KMS-11 (cell line): ENCODE measurements around the gene SWT1.

Experiments used
- H2AFZ ChIP-seq: fragments of 200-600 bp; sonication (generic); 2 replicates; pipeline ENCODE4 v1.6.1; 2016; ENCODE audit warnings: antibody characterized with exemption, mixed run types, low read depth
- H3K27ac ChIP-seq: fragments of 200-600 bp; sonication (generic); 2 replicates; pipeline ENCODE4 v1.6.1; 2016; ENCODE audit warnings: mild to moderate bottlenecking, mixed run types
- H3K27me3 ChIP-seq: fragments of 200-600 bp; sonication (generic); 2 replicates; pipeline ENCODE4 v1.6.1; 2017; ENCODE audit warnings: mild to moderate bottlenecking, low read depth, mixed run types, moderate library complexity; ENCODE audit not compliant: insufficient read depth
- H3K36me3 ChIP-seq: fragments of 200-600 bp; sonication (generic); 2 replicates; pipeline ENCODE4 v1.6.1; 2017; ENCODE audit warnings: mild to moderate bottlenecking, mixed run types; ENCODE audit not compliant: insufficient read depth
- H3K4me1 ChIP-seq: fragments of 200-600 bp; sonication (generic); 2 replicates; pipeline ENCODE4 v1.6.1; 2016; ENCODE audit warnings: mild to moderate bottlenecking, low read depth, mixed run types; ENCODE audit not compliant: poor library complexity, severe bottlenecking
- H3K4me2 ChIP-seq: fragments of 200-600 bp; sonication (generic); 2 replicates; pipeline ENCODE4 v1.7.0; 2016; ENCODE audit warnings: mild to moderate bottlenecking, mixed run types
- H3K4me3 ChIP-seq: fragments of 200-600 bp; sonication (generic); IDR thresholded peaks from 2 replicates; pipeline ENCODE4 v1.6.1; 2017; ENCODE audit warnings: low read depth, low read length, mixed read lengths; ENCODE audit not compliant: insufficient read depth
- H3K79me2 ChIP-seq: fragments of 200-600 bp; sonication (generic); 2 replicates; pipeline ENCODE4 v1.6.1; 2016; ENCODE audit warnings: low read depth, mixed run types; ENCODE audit not compliant: insufficient read depth
- H3K9ac ChIP-seq: fragments of 200-600 bp; sonication (generic); 2 replicates; pipeline ENCODE4 v1.6.1; 2016; ENCODE audit warnings: mild to moderate bottlenecking, mixed run types
- H4K20me1 ChIP-seq: fragments of 200-600 bp; sonication (generic); 2 replicates; pipeline ENCODE4 v1.6.1; 2016; ENCODE audit warnings: mild to moderate bottlenecking, mixed run types; ENCODE audit not compliant: insufficient read depth
- TF ChIP-seq, protein P1 (sequence below): fragments of 200-600 bp; sonication (generic); conservative IDR thresholded peaks from 2 replicates; pipeline ENCODE4 v1.6.1; 2017; ENCODE audit warnings: low read depth, mild to moderate bottlenecking, antibody characterized with exemption, low read length, moderate library complexity, mixed read lengths

Gene SWT1, protein sequence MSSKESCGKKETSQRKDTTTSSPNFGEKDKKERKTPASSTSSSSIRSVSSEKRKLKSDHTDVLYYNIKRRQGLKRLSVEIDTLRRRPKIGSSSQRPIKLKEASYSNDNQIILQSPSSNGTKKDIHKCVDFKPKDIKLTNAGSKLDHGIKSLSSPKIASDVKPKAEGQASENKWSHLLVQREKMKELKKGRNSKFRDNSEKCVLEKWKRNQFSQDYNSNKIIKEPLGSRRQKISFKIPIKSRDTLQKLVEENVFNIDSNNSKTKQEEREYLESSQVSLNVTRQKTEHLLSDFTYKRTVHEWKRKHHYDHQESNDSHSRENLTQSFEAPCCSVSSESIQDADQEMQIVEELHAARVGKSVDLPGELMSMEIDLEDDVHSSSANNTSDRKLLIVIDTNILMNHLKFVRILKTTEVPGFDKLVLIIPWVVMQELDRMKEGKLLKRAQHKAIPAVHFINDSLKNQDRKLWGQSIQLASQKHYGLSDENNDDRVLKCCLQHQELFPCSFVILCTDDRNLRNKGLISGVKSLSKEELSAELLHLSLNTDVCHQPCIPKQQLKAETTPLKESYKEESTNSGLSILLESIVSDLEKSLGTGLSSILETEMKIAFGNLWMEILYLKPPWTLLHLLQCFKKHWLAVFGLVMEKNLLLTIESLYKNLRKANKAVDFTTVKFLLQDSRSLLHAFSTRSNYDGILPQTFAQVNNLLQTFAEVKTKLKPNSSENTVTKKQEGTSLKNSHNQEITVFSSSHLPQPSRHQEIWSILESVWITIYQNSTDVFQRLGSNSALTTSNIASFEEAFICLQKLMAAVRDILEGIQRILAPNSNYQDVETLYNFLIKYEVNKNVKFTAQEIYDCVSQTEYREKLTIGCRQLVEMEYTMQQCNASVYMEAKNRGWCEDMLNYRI

DNA sequence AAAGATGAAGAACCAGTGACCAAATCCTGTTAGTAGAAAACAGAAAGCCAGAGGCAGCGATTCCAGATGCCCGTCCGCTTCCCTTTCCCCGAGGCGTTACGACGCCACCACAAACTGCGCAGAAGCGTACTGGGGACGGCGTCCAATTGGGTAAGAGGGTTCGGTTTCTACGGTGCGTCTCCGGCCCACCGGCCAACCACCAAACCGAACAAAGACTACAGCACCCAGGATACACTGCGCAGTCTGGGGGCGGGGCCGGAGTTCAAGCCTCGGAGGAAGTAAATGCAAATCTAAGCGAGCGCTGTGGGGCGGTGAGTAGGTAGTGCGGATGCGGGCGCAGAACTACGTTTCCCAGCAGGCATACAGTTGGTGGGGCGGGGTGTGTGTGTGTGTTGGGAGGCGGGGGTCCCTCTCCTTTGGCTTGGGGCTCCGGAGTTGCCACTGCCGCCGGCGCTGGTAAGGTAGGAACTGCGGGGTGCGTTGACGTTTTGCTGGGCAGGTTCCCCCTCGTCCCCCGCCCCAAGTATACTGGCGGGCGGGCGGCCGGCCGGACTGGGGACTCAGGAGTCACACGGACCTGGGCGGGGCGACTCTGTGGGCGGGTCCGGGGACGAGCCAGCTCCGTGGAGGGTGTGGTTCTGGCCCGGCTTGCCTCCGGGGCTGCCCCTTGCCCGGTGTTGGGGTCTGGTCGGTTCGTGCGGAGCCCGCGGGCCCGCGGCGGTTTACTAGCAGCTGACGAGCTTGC is at the start of gene SWT1, which contains the start of gene TRMT1L:
TSS of gene SWT1 (plus strand) at position 314 of the 745 bp plus-strand sequence. CDS start 3,675 bp downstream, outside the sequence.
TSS of gene TRMT1L (minus strand) at position 100 of the 745 bp plus-strand sequence. CDS start 241 bp downstream, outside the sequence.
- H2AFZ ChIP-seq: peak within 1 kb of the TSS; percentile 91
- H4K20me1 ChIP-seq: no peaks in the 10 kb centered on the region
- TF ChIP-seq, protein P1, sequence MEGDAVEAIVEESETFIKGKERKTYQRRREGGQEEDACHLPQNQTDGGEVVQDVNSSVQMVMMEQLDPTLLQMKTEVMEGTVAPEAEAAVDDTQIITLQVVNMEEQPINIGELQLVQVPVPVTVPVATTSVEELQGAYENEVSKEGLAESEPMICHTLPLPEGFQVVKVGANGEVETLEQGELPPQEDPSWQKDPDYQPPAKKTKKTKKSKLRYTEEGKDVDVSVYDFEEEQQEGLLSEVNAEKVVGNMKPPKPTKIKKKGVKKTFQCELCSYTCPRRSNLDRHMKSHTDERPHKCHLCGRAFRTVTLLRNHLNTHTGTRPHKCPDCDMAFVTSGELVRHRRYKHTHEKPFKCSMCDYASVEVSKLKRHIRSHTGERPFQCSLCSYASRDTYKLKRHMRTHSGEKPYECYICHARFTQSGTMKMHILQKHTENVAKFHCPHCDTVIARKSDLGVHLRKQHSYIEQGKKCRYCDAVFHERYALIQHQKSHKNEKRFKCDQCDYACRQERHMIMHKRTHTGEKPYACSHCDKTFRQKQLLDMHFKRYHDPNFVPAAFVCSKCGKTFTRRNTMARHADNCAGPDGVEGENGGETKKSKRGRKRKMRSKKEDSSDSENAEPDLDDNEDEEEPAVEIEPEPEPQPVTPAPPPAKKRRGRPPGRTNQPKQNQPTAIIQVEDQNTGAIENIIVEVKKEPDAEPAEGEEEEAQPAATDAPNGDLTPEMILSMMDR: no peak

GRCh38 chr1:185108321-185108720 is 48.6 kb upstream of the SWT1 start:
- H3K4me2 ChIP-seq: no peak overlapping the region
- H4K20me1 ChIP-seq: no peaks in the 10 kb centered on the region
- H2AFZ ChIP-seq: no peak overlapping the region
- H3K4me3 ChIP-seq: no peak overlapping the region
- H3K36me3 ChIP-seq: no peaks in the 10 kb centered on the region
- H3K4me1 ChIP-seq: peaks cover 8% of the 10 kb centered on the region
- no peak overlapping the region for H3K27ac ChIP-seq
- H3K27me3 ChIP-seq: no peaks in the 10 kb centered on the region
- H3K79me2 ChIP-seq: no peaks in the 10 kb centered on the region
- no peak overlapping the region for H3K9ac ChIP-seq
- TF ChIP-seq, protein P1: no peak

More for the DNA sequence above, at the start of gene SWT1, which contains the start of gene TRMT1L:
- Histone ChIP-seq H3K27me3 (no peaks in the 10 kb centered on the region), H3K4me2 (peak within 1 kb of the TSS; percentile 84), H3K27ac (peak within 1 kb of the TSS; percentile 81), H3K79me2 (no peaks in the 10 kb centered on the region), H3K36me3 (no peaks in the 10 kb centered on the region), H3K4me3 (peak within 1 kb of the TSS; percentile 99), H3K4me1 (peaks cover 57% of the 10 kb centered on the region), H3K9ac (peak within 1 kb of the TSS; percentile 90)

DNA sequence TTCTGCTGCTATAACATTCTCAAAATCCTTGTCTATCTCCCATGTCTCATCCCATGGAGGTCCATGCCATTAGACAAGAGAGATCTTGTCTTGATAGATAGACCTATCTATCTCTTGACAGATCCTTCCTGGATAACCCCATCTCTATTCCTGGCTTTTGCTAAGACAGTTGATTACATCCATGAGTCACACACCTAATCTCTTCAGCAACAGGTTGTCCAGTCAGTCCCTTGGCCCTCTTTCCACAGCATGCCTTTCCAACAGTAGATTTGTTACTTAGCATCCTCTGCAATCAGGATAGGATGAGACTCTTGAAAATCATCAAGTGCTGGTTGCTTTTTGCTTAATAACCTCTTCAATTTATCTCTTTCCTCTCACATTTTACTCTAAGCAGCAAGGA is 46.8 kb upstream of the SWT1 start:
- H3K4me2 ChIP-seq: no peak overlapping the region
- TF ChIP-seq, protein P1: no peak
- H3K9ac ChIP-seq: no peak overlapping the region
- no peak overlapping the region for H3K27ac ChIP-seq
- H3K36me3 ChIP-seq: no peaks in the 10 kb centered on the region
- H4K20me1 ChIP-seq: no peaks in the 10 kb centered on the region
- H3K4me1 ChIP-seq: peaks cover 8% of the 10 kb centered on the region
- no peak overlapping the region for H3K4me3 ChIP-seq
- no peak overlapping the region for H2AFZ ChIP-seq
- H3K27me3 ChIP-seq: no peaks in the 10 kb centered on the region
- H3K79me2 ChIP-seq: no peaks in the 10 kb centered on the region

DNA sequence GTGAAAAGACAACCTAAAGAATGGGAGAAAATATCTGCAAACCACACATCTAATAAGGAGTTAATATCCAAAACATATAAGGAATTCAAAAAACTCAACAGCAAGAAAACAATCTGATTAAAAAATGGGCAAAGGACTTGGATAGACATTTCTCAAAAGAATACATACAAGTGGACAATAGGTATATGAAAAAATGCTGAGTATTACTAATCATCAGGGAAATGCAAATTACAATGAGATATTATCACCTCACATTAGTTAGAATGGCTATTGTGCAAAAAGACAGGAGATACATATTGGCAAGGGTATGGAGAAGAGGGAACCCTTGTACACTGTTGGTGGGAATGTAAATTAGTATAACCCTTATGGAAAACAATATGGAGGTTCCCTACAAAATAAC is 45.1 kb upstream of the SWT1 start:
- Histone ChIP-seq H3K27me3 (no peaks in the 10 kb centered on the region), H3K27ac (no peak overlapping the region), H3K36me3 (no peaks in the 10 kb centered on the region), H3K4me1 (peaks cover 8% of the 10 kb centered on the region), H4K20me1 (no peaks in the 10 kb centered on the region), H3K4me3 (no peak overlapping the region), H3K4me2 (no peak overlapping the region), H3K79me2 (no peaks in the 10 kb centered on the region), H2AFZ (no peak overlapping the region), H3K9ac (no peak overlapping the region)
- TF ChIP-seq, protein P1: no peak
